RWPE1 (cell line): ENCODE results near the gene DCAF8.
A peak's percentile ranks its signal among the peaks of the same experiment; 100 is the strongest.

ENCODE experiments used
- CTCF ChIA-PET: fragments of 350-600 bp; sonication (Branson Sonifier 250); formaldehyde crosslinking; extraction: SDS; loops from one replicate; lab custom pipeline; 2021; lab: Yijun Ruan, JAX
- POLR2A ChIA-PET: fragments of 400-600 bp; formaldehyde crosslinking; extraction: SDS; loops from one replicate; lab custom pipeline; 2020; ENCODE audit warnings: antibody characterized with exemption; ENCODE audit not compliant: low non-redundant PET; lab: Yijun Ruan, JAX
- DNase-seq: peaks from one replicate; pipeline ENCODE4 v3.0.0; 2012; ENCODE audit warnings: low spot score
- H3K27ac ChIP-seq: fragments of 450-650 bp; 2 replicates; pipeline ENCODE4 v1.5.1; 2017
- TF ChIP-seq, protein P1 (sequence below): fragments of 450-650 bp; conservative IDR thresholded peaks from 2 replicates; pipeline ENCODE4 v1.5.1; 2017; ENCODE audit warnings: low read depth, mild to moderate bottlenecking

The DCAF8 gene

DNA sequence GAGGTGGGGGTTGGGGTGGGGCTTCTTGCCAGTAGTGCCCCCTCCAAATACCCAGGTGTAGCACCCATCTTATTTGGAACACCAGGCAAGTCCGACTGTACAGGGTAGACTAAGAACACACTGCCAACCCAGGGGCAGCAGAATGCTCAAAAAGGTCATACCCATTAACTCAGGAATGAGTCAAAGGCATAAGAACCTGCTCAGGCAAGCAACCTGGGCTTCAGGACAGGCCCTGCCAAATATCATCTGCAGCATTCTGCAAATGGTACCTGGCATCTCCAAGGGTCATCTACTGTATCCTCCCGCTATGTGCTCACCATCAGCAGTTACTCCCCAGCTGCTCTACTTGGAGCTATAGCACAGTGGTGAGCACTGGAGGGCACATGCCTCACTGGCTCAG lies 37.7 kb downstream of the DCAF8 start:
- TF ChIP-seq, protein P1, sequence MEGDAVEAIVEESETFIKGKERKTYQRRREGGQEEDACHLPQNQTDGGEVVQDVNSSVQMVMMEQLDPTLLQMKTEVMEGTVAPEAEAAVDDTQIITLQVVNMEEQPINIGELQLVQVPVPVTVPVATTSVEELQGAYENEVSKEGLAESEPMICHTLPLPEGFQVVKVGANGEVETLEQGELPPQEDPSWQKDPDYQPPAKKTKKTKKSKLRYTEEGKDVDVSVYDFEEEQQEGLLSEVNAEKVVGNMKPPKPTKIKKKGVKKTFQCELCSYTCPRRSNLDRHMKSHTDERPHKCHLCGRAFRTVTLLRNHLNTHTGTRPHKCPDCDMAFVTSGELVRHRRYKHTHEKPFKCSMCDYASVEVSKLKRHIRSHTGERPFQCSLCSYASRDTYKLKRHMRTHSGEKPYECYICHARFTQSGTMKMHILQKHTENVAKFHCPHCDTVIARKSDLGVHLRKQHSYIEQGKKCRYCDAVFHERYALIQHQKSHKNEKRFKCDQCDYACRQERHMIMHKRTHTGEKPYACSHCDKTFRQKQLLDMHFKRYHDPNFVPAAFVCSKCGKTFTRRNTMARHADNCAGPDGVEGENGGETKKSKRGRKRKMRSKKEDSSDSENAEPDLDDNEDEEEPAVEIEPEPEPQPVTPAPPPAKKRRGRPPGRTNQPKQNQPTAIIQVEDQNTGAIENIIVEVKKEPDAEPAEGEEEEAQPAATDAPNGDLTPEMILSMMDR = no peak

DNA sequence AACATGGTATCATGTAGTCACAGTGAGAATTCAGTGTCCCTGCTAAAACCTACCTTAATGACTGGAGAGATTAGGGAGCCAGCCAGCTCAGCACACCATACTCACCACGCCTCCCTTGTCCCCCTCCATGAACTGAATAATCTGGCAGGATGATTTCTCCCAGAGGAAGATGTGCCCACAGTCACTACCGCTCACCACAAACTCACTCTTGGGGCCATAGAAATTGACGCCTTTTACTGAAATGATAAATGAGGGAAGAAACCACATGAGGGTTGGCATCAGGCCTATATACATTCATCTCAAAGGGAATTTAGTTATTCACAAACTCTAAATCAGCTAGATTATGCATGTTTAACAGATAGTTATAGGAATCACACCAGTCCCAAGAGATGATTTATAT lies 39.8 kb downstream of the DCAF8 start:
- CTCF ChIA-PET = interaction anchor here (0.5 to 0.7 kb wide), 2 partner anchors 35 to 159 kb away, joined by 3 to 4 read pairs; no protein-coding TSS in a partner anchor
- no peak overlapping the region for H3K27ac ChIP-seq
- TF ChIP-seq, protein P1 = no peak
- POLR2A ChIA-PET = no interaction called here
- no peak for DNase-seq

More for the DNA sequence above, 37.7 kb downstream of the DCAF8 start:
- peak; percentile 36 for DNase-seq
- CTCF ChIA-PET = interaction anchor here (0.6 kb wide), 1 partner anchor 14 kb away, joined by 6 read pairs; no protein-coding TSS in a partner anchor
- POLR2A ChIA-PET = no interaction called here
- H3K27ac ChIP-seq = no peak overlapping the region

DNA sequence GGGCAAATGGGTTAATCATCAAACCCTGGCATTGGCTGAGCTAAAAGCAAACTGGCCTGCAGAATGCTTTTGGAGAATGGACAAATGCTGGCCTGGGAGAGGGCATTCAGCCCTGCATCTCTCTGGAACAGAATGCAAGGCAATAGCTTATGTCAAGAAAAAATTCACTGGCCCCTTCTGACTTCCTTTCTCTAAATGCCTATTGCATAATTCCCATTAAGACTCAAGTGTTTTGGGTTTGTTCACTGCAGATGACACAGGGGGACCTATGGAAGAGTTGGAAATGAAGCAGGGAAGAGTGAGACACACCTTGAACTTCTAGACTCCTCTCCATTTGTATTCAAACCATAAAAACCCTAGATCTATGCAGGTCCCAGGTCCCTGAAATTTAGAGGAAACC lies 41.3 kb downstream of the DCAF8 start:
- no peak overlapping the region for H3K27ac ChIP-seq
- ChIA-PET CTCF (no interaction called here), POLR2A (no interaction called here)
- no peak for DNase-seq
- TF ChIP-seq, protein P1 = no peak

DNA sequence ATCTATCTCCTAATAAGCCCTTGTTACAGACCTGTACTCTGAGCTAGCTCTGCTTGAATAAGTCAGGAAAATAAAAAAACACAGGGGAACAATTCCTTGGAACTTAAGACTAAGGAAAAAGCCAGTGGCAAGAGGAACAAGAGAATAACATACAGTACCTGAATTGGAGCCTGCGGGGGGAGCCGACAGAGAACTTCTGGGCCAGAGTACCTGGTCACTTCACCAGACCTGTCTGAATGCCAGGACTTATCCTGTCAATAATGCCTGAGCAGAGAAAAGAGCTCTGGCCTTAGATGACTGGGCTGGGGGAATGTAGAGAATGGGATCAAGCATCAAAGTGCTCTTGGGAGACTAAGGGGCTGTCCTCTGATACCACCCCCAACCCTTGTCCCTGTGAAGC lies 42.0 kb downstream of the DCAF8 start:
- H3K27ac ChIP-seq = no peak overlapping the region
- no peak for DNase-seq
- ChIA-PET CTCF (interaction anchor here (1.6 to 2.1 kb wide), 3 partner anchors 12 to 119 kb away, joined by 4 to 15 read pairs (median 7); no protein-coding TSS in a partner anchor), POLR2A (no interaction called here)
- TF ChIP-seq, protein P1 = no peak

DNA sequence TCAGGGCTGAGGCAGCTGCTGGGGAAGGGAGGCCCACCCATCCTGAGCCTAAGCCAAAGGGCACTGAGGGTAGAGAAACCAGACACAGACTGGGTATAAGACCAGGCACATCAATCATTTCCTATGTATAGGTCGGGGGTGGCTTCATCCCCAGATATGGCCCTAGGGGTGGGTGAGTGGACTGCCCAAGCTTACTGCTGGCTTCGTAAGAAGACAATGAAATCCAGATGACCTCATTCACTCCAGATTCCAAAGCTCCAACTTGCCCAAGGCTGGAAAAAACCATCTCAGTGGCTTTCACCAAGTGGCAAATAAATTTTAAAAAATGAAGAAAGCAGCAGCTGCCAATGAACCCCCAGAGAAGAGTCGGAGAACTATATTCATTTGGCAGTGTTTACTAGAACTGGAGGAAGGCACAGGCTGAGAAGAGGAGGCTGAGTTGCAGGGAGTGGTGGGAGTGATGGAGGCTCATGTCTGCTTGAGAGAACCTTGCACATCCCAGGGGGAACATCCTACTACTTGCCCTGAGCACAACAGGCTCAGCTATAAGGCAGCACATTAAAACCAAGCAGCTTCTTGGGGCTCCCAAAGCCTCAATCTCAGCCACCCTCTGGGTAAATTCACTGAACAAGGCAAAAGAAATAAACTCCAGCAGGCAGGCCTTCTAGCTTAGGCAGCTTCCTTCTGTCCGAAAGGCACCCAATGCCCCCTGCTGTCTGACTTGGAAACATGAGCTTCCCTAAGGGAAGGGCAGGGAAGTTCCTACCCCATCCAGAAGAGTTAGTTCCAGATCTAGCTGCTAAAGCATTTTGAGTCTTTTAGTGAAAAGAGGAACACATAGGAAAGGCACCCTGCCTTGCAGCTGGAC lies 43.1 kb downstream of the DCAF8 start:
- CTCF ChIA-PET = interaction anchor here (0.6 to 2.1 kb wide), 13 partner anchors 11 to 882 kb away, joined by 3 to 15 read pairs (median 4); no protein-coding TSS in a partner anchor

DNA sequence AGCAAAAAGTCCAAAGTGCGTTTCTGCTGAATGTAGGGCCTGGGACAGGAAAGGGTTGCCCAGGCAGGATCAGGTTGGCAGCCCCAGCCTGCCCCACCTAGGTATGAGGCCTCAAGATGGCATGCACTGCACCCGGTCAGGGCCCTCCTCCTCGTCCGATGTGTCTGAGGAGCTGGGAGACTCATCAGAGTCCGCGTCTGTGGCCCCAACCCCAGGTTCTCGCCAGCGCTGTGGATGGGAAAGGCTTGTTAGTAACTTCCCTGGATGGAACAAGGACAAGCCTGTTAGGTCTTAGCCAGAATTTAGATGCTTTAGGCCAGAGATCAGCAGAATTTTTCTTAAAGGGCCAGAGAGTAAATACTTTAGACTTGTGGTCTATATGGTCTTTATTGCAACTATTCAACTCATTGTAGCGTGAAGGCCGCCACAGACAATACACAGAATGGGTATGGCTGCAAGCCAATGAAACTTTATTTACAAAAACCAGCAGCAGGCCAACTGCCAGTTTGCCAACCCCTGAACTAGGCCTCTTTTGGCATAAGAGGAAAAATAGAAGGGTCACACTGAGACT lies 44.8 kb downstream of the DCAF8 start:
- TF ChIP-seq, protein P1 = no peak
- ChIA-PET POLR2A (no interaction called here), CTCF (interaction anchor here (0.9 kb wide), 1 partner anchor 25 kb away, joined by 3 read pairs; no protein-coding TSS in a partner anchor)
- peak overlapping the region; percentile 62 for H3K27ac ChIP-seq
- DNase-seq = peak; percentile 64

More for the DNA sequence above, 43.1 kb downstream of the DCAF8 start:
- POLR2A ChIA-PET = no interaction called here
- peak; percentile 45 for DNase-seq
- H3K27ac ChIP-seq = peak overlapping the region; percentile 40
- TF ChIP-seq, protein P1 = no peak
